Neural progenitor cell (in vitro differentiated cells): ENCODE measurements around the gene ARHGAP15.
"Not testable (repeated sequence)": the region's sequence is repeated elsewhere in the genome, so short reads cannot be mapped to it uniquely, and the experiment has no call there.

Experiments used
- CTCF ChIP-seq: fragments of 200-600 bp; sonication (generic); IDR thresholded peaks from 2 replicates; pipeline ENCODE4 v1.5.1; 2017; ENCODE audit warnings: antibody characterized with exemption, mild to moderate bottlenecking
- EZH2 ChIP-seq: fragments of 200-600 bp; sonication (generic); IDR thresholded peaks from 2 replicates; pipeline ENCODE4 v1.6.1; 2017; ENCODE audit warnings: antibody characterized with exemption, mild to moderate bottlenecking, moderate library complexity
- EZH2phosphoT487 ChIP-seq: fragments of 200-600 bp; sonication (generic); IDR thresholded peaks from 2 replicates; pipeline ENCODE4 v1.6.1; 2017; ENCODE audit warnings: antibody characterized with exemption

- TF ChIP-seq CTCF, EZH2, EZH2phosphoT487: not testable (repeated sequence)
Measured at GRCh38 chr2:143541899-143542298, 412.7 kb downstream of the ARHGAP15 start.
